ENCODE data around the gene NEURL1B. TPM values are rescaled to one million over a fixed set of nuclear protein-coding genes. Genes with fewer than 3 reads are reported as not detected.

The NEURL1B gene
- total and polyA plus RNA-seq, 2 donors: 4.7 to 5.3 TPM

DNA sequence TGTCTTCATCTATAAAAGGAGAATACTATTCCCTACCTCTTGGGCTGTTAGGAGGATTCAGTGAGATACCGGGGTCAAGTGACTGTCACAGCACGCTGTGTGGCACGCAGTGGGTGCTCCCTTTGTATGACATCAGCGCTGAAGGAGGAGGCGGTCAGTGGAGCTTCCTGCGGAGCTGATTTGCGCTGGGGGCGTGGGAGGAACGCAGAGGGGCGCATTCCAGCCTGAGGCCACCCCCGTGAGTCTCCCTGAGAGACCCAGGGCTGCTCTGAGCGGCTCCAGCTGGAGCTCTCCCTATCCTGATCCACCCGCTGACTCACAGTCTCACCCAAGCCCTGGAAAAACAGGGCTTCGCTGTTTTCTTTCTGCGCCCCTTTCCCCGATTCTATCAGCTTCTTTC, 24.3 kb upstream of the NEURL1B start:
- WGBS: 96% methylated on average over 16 of the region's 16 CpGs
- no peak for DNase-seq (ENCODE audit: low read depth in 6 of 9, low spot score in 9 of 9)
- Histone ChIP-seq H3K36me3 (ENCODE audit: control insufficient read depth in 2 of 2, insufficient read depth in 2 of 2, low read length in 1 of 2) (no peaks in the 10 kb centered on the region), H3K27ac (ENCODE audit: low read depth in 1 of 2, low read length in 1 of 2) (no peak overlapping the region), H3K4me3 (ENCODE audit: low read length in 2 of 2) (no peak overlapping the region), H3K4me1 (ENCODE audit: control insufficient read depth in 2 of 2, insufficient read depth in 2 of 2, low read length in 2 of 2) (no peaks in the 10 kb centered on the region), H3K27me3 (ENCODE audit: control insufficient read depth in 2 of 2, insufficient read depth in 1 of 2, low read length in 1 of 2) (peaks cover 0 to 4% of the 10 kb centered on the region in 2 donors), H3K9me3 (ENCODE audit: control insufficient read depth in 2 of 2, insufficient read depth in 1 of 2, low read length in 1 of 2) (no peaks in the 10 kb centered on the region)

DNA sequence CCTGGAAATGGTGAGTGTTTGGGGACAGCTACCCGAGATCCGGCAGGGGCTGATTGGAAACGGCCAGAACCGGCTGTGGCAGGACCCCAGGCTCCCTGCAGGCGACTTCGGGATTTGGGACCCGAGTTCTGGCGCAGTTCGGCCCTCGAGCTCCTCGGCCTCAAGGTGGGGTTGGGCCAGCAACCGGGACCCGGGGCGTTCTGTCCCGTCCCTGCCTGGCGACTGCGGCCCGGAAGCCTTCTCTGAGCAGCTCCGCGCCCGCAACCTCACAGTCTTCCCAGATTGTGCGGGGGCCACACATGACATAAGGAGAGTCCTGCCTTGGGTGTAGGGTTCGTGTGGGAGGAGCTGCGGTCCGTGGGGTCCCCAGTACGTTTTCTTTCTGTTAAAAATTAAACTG, 23.2 kb upstream of the NEURL1B start:
- Histone ChIP-seq H3K4me3 (ENCODE audit: low read length in 2 of 2) (no peak overlapping the region), H3K27me3 (ENCODE audit: control insufficient read depth in 2 of 2, insufficient read depth in 1 of 2, low read length in 1 of 2) (peaks cover 0 to 4% of the 10 kb centered on the region in 2 donors), H3K27ac (ENCODE audit: low read depth in 1 of 2, low read length in 1 of 2) (no peak overlapping the region), H3K9me3 (ENCODE audit: control insufficient read depth in 2 of 2, insufficient read depth in 1 of 2, low read length in 1 of 2) (no peaks in the 10 kb centered on the region), H3K4me1 (ENCODE audit: control insufficient read depth in 2 of 2, insufficient read depth in 2 of 2, low read length in 2 of 2) (no peaks in the 10 kb centered on the region), H3K36me3 (ENCODE audit: control insufficient read depth in 2 of 2, insufficient read depth in 2 of 2, low read length in 1 of 2) (no peaks in the 10 kb centered on the region)
- DNase-seq (ENCODE audit: low read depth in 6 of 9, low spot score in 9 of 9): no peak
- 97% methylated on average over 26 of the region's 26 CpGs for WGBS

- Histone ChIP-seq H3K27ac (ENCODE audit: low read depth in 1 of 2, low read length in 1 of 2) (no peak overlapping the region), H3K4me3 (ENCODE audit: low read length in 2 of 2) (no peak overlapping the region), H3K9me3 (ENCODE audit: control insufficient read depth in 2 of 2, insufficient read depth in 1 of 2, low read length in 1 of 2) (no peaks in the 10 kb centered on the region), H3K36me3 (ENCODE audit: control insufficient read depth in 2 of 2, insufficient read depth in 2 of 2, low read length in 1 of 2) (no peaks in the 10 kb centered on the region), H3K4me1 (ENCODE audit: control insufficient read depth in 2 of 2, insufficient read depth in 2 of 2, low read length in 2 of 2) (no peaks in the 10 kb centered on the region), H3K27me3 (ENCODE audit: control insufficient read depth in 2 of 2, insufficient read depth in 1 of 2, low read length in 1 of 2) (peaks cover 0 to 4% of the 10 kb centered on the region in 2 donors)
- no peak for DNase-seq (ENCODE audit: low read depth in 6 of 9, low spot score in 9 of 9)
- WGBS: 92% methylated on average over 12 of the region's 12 CpGs
These were observed 22.3 kb upstream of the NEURL1B start for GRCh38 chr5:172618574-172619365.

DNA sequence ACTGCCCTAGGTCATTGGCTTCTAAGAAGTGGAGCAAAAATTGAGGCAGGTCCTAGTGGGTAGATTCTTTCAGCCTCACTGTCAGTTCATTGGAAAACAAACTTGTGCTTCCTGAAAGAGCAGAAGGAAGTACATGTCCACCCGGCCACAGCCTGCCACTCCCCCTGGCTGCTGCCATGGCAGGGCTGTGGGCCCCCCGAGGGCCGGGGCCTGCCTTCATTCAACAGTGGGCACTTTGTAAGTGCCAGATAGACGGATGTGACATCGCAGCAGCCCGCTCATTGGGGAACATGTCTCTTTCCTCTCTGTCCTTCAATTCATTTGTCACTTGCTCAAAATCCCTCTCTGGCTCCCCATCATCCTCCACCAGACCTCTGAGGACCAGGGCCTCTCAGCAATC, 20.6 kb upstream of the NEURL1B start:
- Histone ChIP-seq H3K27ac (ENCODE audit: low read depth in 1 of 2, low read length in 1 of 2) (no peak overlapping the region), H3K27me3 (ENCODE audit: control insufficient read depth in 2 of 2, insufficient read depth in 1 of 2, low read length in 1 of 2) (peaks cover 0 to 4% of the 10 kb centered on the region in 2 donors), H3K9me3 (ENCODE audit: control insufficient read depth in 2 of 2, insufficient read depth in 1 of 2, low read length in 1 of 2) (no peaks in the 10 kb centered on the region), H3K4me3 (ENCODE audit: low read length in 2 of 2) (no peak overlapping the region), H3K36me3 (ENCODE audit: control insufficient read depth in 2 of 2, insufficient read depth in 2 of 2, low read length in 1 of 2) (no peaks in the 10 kb centered on the region), H3K4me1 (ENCODE audit: control insufficient read depth in 2 of 2, insufficient read depth in 2 of 2, low read length in 2 of 2) (peaks cover 2 to 7% of the 10 kb centered on the region in 2 donors)
- 78% methylated on average over 6 of the region's 6 CpGs for WGBS
- no peak for DNase-seq (ENCODE audit: low read depth in 6 of 9, low spot score in 9 of 9)

DNA sequence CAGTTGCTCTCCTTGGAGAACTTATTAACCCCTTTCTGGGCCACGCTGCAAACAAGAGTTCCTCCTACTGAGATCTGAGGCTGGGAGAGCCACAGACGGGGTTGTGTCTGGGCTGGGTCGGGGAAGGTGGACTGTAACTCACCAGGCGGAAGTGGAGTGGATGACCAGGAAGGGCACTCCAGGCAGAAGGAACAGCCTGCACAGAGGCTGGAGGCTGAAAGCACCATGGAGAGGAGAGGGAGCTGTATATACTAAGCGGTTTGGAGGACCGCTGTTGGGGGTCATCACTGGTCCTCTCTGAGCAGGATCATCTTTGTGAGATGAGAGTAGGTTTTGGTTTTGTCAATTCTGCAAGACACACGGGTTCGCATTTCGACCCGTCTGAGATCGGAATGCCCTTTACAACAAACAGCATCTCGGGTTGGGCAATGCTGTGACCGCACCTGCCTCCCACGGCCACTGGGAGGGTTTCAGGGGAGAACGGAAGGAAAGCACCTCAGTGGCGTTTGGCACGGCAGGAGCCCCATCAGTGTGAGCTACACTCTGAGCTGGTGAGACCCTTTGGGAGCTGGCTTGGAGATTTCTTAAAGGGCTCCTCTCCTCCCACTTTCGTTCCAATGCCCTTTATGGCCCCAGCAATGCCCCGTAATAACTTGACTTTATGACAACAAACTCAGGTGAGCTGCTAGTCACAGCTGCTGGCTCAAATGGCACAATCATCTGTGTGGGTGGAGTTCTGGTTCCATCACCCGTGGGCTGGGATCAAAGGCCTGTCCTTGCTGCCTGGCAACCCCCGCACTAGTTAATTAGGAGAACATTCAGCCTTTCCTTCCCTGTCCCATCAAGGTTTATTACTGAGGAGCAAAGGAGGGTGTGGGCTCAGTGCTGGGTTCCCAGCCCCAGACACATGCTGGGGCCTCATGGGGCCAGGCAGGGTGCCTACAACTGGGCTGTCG, 18.7 kb upstream of the NEURL1B start:
- Histone ChIP-seq H3K36me3 (ENCODE audit: control insufficient read depth in 2 of 2, insufficient read depth in 2 of 2, low read length in 1 of 2) (no peaks in the 10 kb centered on the region), H3K4me1 (ENCODE audit: control insufficient read depth in 2 of 2, insufficient read depth in 2 of 2, low read length in 2 of 2) (peaks cover 9 to 18% of the 10 kb centered on the region in 2 donors), H3K9me3 (ENCODE audit: control insufficient read depth in 2 of 2, insufficient read depth in 1 of 2, low read length in 1 of 2) (no peaks in the 10 kb centered on the region), H3K27ac (ENCODE audit: low read depth in 1 of 2, low read length in 1 of 2) (no peak overlapping the region), H3K4me3 (ENCODE audit: low read length in 2 of 2) (no peak overlapping the region), H3K27me3 (ENCODE audit: control insufficient read depth in 2 of 2, insufficient read depth in 1 of 2, low read length in 1 of 2) (no peaks in the 10 kb centered on the region)
- 92% methylated on average over 22 of the region's 22 CpGs for WGBS
- DNase-seq (ENCODE audit: low read depth in 6 of 9, low spot score in 9 of 9): no peak

- Histone ChIP-seq H3K27me3 (ENCODE audit: control insufficient read depth in 2 of 2, insufficient read depth in 1 of 2, low read length in 1 of 2) (no peaks in the 10 kb centered on the region), H3K9me3 (ENCODE audit: control insufficient read depth in 2 of 2, insufficient read depth in 1 of 2, low read length in 1 of 2) (no peaks in the 10 kb centered on the region), H3K4me3 (ENCODE audit: low read length in 2 of 2) (no peak overlapping the region), H3K4me1 (ENCODE audit: control insufficient read depth in 2 of 2, insufficient read depth in 2 of 2, low read length in 2 of 2) (peaks cover 9 to 18% of the 10 kb centered on the region in 2 donors), H3K27ac (ENCODE audit: low read depth in 1 of 2, low read length in 1 of 2) (no peak overlapping the region), H3K36me3 (ENCODE audit: control insufficient read depth in 2 of 2, insufficient read depth in 2 of 2, low read length in 1 of 2) (no peaks in the 10 kb centered on the region)
- WGBS: 96% methylated on average over 9 of the region's 9 CpGs
- DNase-seq (ENCODE audit: low read depth in 6 of 9, low spot score in 9 of 9): no peak
These were observed 17.6 kb upstream of the NEURL1B start for GRCh38 chr5:172623313-172623980.

DNA sequence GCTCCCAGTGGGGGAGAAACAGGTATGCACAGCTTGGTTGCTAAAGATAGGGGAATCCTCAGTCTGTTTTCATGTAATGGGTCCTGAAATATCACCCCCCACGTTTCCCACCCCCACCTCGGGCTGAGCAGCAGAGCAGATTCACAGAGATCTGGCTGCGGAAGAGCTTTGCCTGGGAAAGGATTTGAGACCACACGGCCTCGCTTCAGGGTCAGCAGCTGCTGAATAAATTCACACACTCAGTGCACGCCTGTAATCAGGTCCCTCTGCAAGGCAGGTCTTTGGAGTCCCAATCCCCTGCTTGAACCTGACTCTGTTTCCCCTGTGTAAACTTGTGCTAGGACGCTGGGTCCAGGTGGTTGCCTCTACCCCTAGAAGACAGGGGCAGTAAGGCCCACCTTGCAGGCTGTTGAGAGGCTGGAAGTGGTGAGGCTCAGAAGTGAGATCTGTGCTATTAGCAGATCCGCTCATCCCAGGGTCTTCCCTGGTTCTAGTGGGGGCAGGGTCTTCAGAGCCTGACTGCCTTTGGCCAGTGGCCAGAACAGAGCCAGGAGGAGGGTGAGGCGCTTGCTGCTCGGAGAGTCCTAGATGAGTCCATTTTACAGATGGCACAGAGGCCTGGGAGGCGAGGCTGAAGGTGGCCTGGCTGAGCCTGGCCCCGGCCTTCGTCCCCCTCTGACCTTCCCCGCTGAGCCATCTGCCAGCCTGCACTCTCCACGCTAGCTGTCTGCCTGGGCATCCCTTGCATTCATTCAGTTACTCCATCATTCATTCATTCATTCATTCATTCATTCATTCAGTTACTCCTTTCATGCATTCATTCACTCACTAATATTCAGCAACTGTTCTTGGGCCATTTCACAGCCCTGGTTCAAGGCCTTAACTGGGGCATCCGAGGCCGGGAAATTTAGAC, 16.7 kb upstream of the NEURL1B start:
- WGBS: 96% methylated on average over 17 of the region's 17 CpGs
- H3K36me3 ChIP-seq (ENCODE audit: control insufficient read depth in 2 of 2, insufficient read depth in 2 of 2, low read length in 1 of 2): no peaks in the 10 kb centered on the region
- no peak overlapping the region for H3K27ac ChIP-seq (ENCODE audit: low read depth in 1 of 2, low read length in 1 of 2)
- no peak overlapping the region for H3K4me3 ChIP-seq (ENCODE audit: low read length in 2 of 2)
- no peaks in the 10 kb centered on the region for H3K27me3 ChIP-seq (ENCODE audit: control insufficient read depth in 2 of 2, insufficient read depth in 1 of 2, low read length in 1 of 2)
- H3K4me1 ChIP-seq (ENCODE audit: control insufficient read depth in 2 of 2, insufficient read depth in 2 of 2, low read length in 2 of 2): peaks cover 9 to 18% of the 10 kb centered on the region in 2 donors
- DNase-seq (ENCODE audit: low read depth in 6 of 9, low spot score in 9 of 9): no peak
- no peaks in the 10 kb centered on the region for H3K9me3 ChIP-seq (ENCODE audit: control insufficient read depth in 2 of 2, insufficient read depth in 1 of 2, low read length in 1 of 2)
